ENCODE results near the gene RIN3.
A peak's percentile ranks its signal among the peaks of the same experiment; 100 is the strongest.
"Not testable (repeated sequence)": the region's sequence is repeated elsewhere in the genome, so short reads cannot be mapped to it uniquely, and the experiment has no call there.

RIN3 gene

DNA sequence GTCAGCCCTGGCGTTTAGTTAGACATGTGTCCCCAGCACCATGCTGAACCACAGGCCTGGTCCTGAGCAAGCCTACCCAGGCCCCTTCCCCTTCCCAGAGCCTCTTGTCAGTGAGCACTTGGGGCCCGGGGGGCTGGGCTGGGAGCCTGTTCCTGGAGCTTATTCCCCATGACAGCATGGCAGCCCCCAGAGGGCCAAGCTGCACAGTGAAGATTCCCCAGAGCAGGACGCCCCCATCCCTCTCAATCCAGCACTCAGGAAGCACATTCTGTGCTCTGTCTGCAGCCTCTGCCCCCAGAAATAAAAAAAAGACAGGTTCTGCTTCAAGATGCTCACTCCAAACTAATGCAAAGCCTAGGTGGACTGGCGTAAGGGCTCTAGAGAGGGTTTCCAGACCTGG is 117.5 kb downstream of the RIN3 start:
- DNase-seq: no peak

GRCh38 chr14:92632546-92633273 is 119.1 kb downstream of the RIN3 start:
- DNase-seq: no peak

DNA sequence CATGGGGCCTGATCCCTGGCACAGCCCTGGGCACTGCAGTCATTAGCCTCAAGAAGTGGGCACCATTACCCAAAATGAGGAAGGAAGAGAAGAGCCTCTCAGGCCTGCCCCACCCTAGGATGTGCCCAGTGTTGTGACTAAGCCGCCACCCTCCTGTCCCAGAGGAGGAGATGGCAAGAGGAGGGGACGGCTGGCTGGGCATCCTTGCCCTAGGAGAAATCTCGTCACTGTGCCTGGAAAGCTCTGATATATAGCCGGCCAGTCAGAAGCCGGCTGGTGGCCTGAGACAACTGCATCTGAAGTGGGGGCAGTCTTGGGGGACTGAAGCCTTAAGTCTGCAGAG is 119.7 kb downstream of the RIN3 start:
- no peak for DNase-seq

GRCh38 chr14:92633724-92634123 is 120.1 kb downstream of the RIN3 start:
- DNase-seq: no peak

GRCh38 chr14:92635031-92635430 is 121.5 kb downstream of the RIN3 start:
- no peak for DNase-seq

DNA sequence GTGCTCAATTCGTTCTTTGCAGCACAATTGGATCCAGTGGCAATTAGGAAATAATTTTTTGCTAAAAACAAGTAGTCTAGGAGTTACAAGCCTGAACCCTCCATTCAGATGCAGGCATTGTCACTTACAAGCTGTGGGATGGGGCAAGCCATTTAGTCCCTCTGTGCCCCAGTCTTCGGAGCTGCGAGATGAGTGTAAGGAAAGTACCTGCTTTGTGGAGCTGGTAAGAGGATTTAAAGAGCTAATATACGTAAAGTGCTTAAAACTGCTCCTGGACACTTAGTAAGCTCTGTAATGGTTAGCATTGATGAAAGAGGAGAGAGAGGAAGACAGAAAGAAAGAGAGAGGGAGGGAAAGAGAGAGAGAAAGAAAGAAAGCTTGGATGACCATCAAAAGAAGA is 122.3 kb downstream of the RIN3 start:
- no peak for DNase-seq

- DNase-seq: no peak
These were observed 123.6 kb downstream of the RIN3 start for GRCh38 chr14:92637228-92637627.

DNA sequence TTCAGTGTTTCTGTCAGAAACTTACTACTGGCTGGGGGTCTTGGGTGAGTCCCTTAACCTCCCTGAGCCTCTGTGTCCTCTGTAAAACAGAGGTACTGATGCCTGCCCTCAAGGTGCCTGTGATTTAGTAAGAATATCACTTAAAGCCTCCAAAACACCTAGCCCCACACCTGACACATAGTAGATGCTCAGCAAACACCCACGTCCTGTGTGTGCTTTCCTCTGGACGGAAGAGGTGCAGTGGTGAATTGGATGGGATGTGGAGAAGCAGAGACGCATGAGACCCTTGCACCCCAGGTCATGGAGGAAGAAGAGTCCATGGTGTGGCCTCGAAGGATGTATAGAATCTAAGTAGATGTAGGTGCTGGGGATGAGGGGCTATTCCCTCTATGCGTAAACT is 124.3 kb downstream of the RIN3 start:
- no peak for DNase-seq

- DNase-seq: no peak
These were observed 124.7 kb downstream of the RIN3 start for GRCh38 chr14:92638266-92638665.

- DNase-seq: no peak
These were observed 125.3 kb downstream of the RIN3 start for GRCh38 chr14:92638904-92639303.

GRCh38 chr14:92639472-92640117 is 126.0 kb downstream of the RIN3 start:
- DNase-seq: not testable (repeated sequence)

- DNase-seq: no peak
These were observed 127.7 kb downstream of the RIN3 start for GRCh38 chr14:92641306-92641705.

DNA sequence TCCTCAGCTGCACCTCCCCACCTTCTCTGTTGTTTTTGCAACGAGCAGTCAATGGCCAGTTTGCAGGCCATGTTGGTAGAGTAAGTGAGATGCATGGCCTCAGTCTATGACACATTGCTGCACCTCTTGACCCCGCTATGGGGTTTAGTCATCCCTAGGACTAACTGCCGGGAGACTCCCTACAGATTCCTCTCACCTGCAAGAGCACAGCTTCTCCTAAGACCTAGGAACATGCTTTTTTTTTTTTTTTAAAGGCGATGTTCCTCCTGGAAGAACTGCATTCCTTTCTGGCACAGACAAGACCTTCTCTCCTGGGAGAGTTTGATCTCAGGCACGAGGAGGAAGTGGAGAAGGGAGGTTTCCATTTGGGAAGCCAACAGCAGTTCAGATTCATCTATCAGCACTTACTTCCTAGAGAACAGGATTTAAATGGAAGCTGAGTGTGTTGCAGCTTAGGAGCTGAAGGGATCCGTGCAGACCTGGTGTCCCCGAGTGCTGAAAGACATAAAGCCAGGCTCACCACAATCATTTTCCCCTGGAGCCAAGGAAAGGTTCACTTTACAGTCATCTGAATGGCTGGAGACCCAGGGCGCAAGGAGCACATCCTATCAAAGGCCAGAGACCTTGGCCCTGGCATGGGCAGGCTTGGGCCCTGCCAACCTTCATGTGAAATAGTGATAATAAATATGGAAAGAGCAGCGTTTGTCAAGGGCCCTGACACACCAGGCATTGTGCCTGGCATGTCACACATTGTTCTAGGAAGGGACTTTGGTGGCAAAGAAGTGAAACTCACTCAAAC is 130.8 kb downstream of the RIN3 start:
- no peak for DNase-seq

DNA sequence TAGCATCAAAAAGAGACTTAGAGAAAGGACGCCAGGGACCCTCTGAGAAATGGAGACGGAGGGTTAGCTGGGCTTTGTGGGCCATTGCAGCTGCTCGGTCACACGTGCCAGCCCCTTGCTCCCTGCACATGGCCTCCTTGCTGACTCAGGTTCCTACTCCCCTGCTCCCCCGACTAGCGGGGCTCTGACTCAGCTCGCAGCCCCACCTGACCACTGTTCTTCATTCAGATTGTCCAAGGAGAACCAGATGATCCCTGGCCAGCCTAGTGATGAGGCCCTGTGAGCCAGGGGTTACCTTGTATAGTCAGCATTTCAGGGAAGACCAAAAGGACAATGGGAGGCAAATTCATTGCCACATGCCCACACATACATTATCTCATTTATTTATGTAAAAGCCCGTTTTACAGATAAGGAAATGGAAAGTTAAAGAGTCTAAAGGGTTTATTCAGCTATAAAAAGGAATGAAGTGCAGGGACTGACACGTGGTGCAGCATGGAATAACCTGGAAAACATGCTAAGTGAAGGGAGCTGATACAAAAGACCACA is 131.5 kb downstream of the RIN3 start:
- DNase-seq: no peak

- no peak for DNase-seq
These were observed 132.4 kb downstream of the RIN3 start for GRCh38 chr14:92645841-92646478.

GRCh38 chr14:92646952-92647796 is 133.6 kb downstream of the RIN3 start:
- DNase-seq: no peak

DNA sequence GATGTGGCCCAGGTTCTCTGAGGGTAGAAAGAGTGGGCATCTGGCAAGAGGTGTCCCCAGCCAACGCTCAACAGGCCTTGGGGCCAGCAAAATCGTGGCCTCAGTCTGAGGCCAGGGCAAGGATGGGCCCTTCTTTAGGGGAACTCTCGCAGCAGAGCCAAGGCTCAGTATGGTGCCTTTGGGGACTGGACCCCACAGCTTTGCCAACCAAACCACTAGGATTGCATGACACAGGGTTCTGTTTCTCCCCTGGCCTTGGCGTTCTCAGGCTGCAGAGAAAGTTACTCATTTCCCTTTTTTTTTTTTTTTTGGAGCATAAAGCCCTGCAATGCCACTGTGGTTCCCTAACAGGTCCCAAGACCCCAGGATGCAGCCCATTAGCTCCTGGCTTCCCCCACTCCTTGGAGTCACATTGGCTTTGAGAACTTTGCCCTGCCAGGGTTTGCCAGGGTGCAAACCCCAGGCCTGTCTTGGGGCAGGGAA is 134.3 kb downstream of the RIN3 start:
- DNase-seq: no peak

- DNase-seq: no peak
These were observed 135.5 kb downstream of the RIN3 start for GRCh38 chr14:92649066-92649465.

DNA sequence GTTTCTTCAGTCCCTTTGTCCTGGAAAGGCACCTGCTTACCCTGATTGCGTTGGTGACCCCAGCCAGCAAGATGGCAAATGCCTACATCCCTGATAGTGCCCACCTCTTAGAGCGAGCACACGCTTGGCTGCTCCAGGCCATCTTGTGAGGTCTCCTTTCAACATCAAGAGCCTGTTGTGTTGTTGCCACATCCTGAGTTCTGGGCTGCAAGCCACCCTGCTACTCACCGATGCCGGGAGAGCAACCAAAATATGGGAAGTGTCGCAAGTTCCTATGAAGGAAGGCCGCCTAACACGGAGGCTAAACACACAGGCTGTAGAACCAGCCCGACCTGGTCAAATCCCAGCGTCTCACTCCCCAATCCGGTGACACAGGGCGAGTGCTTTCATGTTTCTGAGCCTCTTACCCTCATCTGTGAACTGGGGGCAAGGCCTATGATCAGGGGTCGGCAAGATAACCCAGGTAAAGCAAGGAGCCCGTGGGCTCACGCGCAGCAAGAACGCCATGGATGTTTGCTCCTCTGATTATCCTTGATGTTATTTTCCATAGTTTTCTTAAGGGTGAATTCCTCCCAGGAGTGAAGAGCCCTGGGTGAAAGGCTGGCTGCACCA is 136.5 kb downstream of the RIN3 start:
- no peak for DNase-seq

DNA sequence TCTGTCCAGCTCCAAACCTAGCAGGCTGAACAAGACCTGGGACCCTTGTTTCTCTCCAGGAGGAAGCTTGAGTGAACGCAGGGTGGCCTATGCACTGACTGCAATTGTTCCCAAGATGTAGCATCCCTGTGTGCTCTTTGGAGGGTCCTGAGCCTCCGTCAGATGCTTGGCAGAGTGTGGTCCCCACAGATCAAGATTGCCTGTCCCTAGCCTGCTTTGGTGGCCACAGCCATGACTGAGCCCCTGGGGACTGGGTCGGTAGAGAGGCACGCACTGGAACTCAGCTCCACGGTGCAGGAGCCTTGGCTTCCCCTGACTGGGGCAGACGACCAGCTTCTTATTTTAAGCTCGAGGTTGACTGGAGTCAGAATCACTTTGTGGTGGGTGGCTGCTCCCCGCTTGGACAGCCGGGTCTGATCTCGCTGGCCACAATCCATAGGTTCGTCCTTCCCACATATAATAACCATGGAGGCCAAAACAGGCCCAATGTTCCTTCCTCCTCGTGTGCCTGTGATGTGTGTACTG is 137.1 kb downstream of the RIN3 start:
- no peak for DNase-seq

- DNase-seq: peak; percentile 63
These were observed 137.7 kb downstream of the RIN3 start for GRCh38 chr14:92651106-92651757.

Measured in effector CD8-positive, alpha-beta T cell (primary cell).